GM18867 (cell line): ENCODE measurements around the gene TTC7B.

ENCODE experiments used
- ATAC-seq: cut with Tn5 transposase; IDR thresholded peaks from one replicate; pipeline ENCODE4 v1.9.1; 2021; ENCODE audit warnings: mild to moderate bottlenecking, moderate library complexity; ENCODE audit not compliant: unreplicated experiment

TTC7B gene

DNA sequence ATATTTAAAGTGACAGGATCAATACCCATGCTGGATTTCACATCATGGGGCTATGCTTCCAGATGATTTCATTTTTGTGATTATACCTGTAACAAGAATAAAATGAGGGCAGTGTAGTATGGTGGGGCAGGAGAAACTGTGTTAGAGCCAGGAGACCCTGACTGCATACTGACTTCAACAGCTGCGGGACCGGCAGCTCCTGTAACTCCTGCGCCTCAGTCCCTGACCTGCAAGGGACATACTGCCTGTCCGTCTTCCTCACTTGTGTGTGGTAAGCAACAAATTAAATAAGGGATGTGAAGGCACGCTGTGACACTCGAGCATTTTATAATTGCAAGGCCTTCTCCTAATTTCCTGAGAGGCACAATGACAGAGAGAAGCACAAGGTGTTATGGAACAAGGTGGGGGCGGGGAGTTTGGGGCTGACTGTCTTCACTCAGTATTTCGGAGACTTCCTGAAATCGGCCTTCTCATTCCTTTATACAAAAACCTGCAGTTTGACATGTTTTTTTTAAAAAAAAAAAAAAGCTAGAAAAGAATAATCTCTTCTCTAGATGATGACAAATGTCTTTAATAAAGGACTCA is 164.2 kb downstream of the TTC7B start:
- no peak for ATAC-seq

DNA sequence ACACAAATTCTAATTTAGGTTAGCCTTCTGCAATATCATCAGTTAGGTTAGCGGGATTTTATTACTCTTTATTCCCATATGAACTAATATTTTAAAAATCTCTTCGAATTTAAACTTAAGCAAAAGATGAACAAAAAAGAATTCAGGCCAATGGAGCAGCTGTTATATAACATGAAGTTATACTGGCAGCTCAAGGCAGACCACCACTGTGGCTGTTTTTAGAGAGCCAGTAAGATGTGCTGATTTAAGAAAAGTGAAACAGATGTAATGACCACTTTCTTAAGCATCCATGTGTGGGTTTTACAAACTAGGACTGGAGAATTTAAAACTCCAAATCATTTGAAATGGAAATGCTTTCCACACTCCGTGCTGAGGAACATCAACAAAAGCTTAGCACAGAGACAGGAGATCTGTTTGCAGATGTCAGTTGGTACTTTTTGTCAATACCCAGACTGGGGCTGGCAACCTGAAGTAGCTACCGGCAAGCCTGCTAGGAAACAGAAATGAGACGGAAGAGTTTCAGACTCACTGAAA is 164.9 kb downstream of the TTC7B start:
- ATAC-seq, result no peak

GRCh38 chr14:90649557-90650135 is 166.6 kb downstream of the TTC7B start:
- no peak for ATAC-seq

GRCh38 chr14:90649083-90649482 is 167.1 kb downstream of the TTC7B start:
- no peak for ATAC-seq

- no peak for ATAC-seq
Observed at GRCh38 chr14:90648421-90648820, 167.8 kb downstream of the TTC7B start.

GRCh38 chr14:90647473-90648005 is 168.7 kb downstream of the TTC7B start:
- no peak for ATAC-seq

DNA sequence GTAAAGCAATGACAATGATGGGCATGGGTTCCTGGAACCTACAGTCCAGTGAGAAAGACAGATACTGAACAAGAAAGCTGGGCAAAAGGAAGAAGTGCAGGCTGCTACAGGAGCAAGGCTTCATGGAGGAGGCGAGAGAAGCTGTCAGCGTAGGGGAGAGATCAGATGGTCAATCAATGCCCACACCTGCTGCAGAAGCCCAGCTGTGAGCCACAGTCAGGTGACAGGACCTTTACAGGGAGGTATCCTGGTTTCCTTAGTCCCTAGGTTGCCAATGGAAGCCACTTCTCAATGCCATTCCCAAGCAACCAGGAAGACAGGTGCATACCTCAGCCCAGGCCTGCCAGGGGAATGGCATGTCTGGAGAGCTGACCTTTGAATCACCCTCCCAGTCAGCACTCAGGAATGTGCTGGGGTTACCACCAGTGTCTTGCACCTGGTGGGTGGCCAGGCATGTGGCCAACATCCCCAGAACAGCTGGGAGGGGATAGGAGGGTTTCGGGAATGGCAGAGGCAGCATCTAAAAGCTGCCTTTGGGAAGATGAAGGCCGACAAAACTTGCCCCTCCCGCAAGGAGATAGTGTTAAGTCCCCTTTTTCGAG is 170.3 kb downstream of the TTC7B start:
- ATAC-seq, result no peak

DNA sequence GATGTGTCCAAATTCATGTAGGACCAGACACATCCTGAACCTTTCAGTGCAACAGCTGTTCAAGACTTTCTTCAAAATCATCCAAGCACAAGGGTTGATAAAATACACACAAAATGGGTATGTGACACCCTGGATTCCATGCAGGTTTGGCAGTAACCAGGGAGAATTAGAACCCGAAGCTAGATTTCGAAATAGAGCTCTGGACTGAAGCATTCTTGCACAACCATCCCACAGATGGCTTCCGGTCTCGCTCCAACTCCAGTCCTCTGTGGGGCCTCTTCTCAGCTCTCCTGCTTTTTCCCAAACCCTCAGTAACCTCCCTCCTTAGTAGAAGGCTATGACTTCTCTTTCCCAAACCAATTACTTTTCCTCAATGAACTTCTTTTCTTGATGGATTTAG is 171.3 kb downstream of the TTC7B start:
- ATAC-seq, result no peak

DNA sequence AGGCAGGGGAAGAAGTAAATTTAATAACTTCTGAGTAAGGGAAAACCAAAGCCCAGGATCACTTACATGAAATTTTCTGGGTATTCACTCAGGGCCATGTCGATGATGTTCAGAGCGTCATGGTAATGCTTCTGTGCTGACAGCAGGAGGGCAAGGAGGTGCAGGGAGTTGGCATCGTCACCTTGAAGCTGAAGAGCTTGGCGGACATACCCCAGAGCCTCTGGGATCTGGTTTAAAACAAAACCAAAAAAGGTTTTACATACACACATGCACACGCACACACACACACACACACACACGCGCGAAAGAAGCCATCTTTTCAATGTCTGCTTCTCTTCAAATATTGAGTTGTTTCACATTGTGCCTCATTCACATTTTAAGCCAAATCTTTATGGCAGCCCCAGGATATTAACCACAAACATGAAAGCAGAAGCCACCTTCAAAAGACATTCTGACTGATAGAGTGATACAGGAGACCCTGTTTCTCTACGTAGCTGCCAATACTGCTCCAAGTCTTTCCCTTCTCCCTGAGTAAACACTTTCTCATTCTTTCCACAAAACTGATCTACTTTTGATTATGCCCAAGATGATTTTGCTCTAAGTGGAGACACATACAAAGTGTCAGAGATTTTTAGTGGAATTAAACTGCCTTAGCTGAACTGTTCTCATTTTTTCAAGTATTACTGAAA is 172.1 kb downstream of the TTC7B start:
- no peak for ATAC-seq

DNA sequence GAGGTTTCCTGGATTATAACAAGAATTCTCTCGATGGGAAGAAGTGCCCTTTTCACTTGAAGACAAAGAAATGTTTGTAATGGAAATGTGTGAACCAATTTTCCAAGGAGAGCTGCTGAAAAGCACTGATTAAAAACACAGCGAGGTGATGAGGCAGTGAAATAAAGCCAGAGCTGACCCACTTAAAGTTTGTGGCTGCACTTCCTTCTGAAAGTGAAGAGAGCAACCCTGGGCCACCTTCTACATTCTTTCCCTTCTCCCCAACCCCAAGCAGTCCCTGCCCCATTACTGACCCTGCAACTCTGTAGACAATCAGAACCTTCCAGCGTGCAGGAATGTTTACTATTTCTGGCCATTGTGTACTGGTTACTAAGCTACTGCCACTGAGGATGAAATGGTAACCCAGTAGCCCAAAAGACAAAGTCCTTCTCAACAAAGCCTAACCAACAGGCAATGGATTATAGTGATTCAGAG is 173.9 kb downstream of the TTC7B start:
- ATAC-seq, result no peak

- no peak for ATAC-seq
Observed at GRCh38 chr14:90641615-90642243, 174.5 kb downstream of the TTC7B start.

- ATAC-seq, result no peak
Observed at GRCh38 chr14:90641168-90641567, 175.1 kb downstream of the TTC7B start.

- ATAC-seq, result no peak
Observed at GRCh38 chr14:90639641-90640040, 176.6 kb downstream of the TTC7B start.

- ATAC-seq, result no peak
Observed at GRCh38 chr14:90632871-90633270, 183.4 kb downstream of the TTC7B start.

GRCh38 chr14:90632451-90632850 is 183.8 kb downstream of the TTC7B start:
- no peak for ATAC-seq

GRCh38 chr14:90630171-90630806 is 185.9 kb downstream of the TTC7B start:
- ATAC-seq, result no peak

GRCh38 chr14:90629471-90629870 is 186.8 kb downstream of the TTC7B start:
- ATAC-seq, result no peak

GRCh38 chr14:90628825-90629224 is 187.4 kb downstream of the TTC7B start:
- no peak for ATAC-seq

GRCh38 chr14:90627478-90627877 is 188.8 kb downstream of the TTC7B start:
- ATAC-seq, result no peak

- ATAC-seq, result no peak
Observed at GRCh38 chr14:90626550-90626949, 189.7 kb downstream of the TTC7B start.
